22Rv1 (cell line): Measurements from ENCODE around the gene FKBP14.

Source experiments
- H3K27ac ChIP-seq: fragments of 450-650 bp; 2 replicates; pipeline ENCODE4 v1.5.1; 2017
- CTCF ChIP-seq: fragments of 450-650 bp; IDR thresholded peaks from 2 replicates; pipeline ENCODE4 v1.5.1; 2017; ENCODE audit warnings: mild to moderate bottlenecking
- ZFX ChIP-seq: fragments of 450-650 bp; IDR thresholded peaks from 2 replicates; pipeline ENCODE4 v1.6.1; 2017; ENCODE audit warnings: antibody characterized with exemption, borderline replicate concordance

The FKBP14 gene

GRCh38 chr7:29974286-29974685, 52.2 kb downstream of the FKBP14 start:
- H3K27ac ChIP-seq, result no peak overlapping the region
- TF ChIP-seq CTCF, result no peak
- no peak for TF ChIP-seq ZFX

DNA sequence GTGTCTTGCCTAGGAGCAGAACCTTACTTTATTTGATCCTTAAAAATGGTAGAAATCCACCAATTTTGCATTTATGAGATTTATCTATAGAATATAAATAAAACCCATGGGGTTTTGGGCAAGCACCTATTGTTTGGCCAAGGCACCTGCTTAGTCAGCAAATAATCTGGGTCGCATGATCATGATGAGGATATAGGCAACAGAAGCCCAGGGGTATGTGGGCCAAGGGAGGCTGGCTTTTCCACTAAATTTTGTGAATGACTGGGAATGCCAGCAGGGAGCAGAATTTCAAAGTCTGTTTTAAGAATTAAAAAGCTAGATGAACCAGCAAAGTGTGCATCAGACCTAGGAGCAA, 54.2 kb downstream of the FKBP14 start:
- H3K27ac ChIP-seq, result no peak overlapping the region
- TF ChIP-seq ZFX, result no peak
- TF ChIP-seq CTCF, result no peak

- H3K27ac ChIP-seq, result no peak overlapping the region
- TF ChIP-seq ZFX (no peak), CTCF (no peak)
Measured at GRCh38 chr7:29971566-29972314, 54.8 kb downstream of the FKBP14 start.

DNA sequence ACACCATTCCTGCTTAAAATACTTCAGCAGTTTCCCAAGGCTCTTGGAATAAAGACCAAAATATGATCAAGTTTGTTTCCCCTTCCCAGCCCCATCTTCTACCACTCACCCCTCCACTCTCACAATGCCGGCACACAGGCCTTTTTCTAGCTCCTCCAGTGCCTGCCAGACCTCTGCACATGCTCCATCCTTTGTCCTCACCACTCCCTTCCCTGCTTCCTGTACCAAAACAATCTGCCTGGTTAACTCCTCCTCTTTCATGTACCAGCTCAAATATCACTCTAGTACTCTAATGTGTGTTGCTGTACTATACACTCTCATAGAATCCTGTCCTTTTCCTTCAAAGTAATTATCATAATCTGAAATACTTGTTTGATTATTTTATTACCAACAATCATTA, 56.3 kb downstream of the FKBP14 start:
- no peak overlapping the region for H3K27ac ChIP-seq
- TF ChIP-seq ZFX (no peak), CTCF (no peak)

- no peak for TF ChIP-seq ZFX
- no peak for TF ChIP-seq CTCF
- no peak overlapping the region for H3K27ac ChIP-seq
Measured at GRCh38 chr7:29969738-29970137, 56.8 kb downstream of the FKBP14 start.

DNA sequence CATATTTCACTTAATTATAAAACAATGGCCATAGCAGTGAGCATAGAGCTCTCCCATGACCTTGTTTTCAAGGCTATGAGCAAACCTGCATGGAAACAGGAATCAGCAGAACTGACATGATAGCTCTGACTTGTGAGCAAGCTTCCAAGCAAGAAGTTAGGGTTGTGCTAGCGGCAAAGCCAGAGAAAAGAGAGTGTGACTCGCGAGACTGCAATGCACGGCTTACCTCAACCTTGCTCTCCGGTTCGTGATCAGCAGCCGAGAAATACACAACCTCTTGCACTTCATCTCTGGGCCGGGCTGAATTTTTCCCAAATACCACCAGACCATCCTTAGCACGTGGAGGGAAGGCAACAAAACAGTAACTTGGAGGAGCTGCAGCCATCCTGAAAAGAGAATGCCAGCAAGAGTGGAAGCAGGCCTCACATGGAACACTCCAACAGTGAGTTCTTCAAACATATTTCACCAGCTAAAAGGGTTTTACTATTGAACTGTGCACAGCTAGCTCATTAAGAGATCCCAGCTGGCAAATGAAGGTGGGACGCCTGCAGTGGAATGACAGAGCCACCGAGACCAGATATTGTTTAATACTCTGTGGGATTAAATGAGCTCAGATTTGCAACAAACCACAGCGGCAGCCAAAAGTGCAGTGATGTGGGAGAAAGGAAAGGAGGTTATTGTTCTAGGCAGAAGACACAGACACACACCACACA, 57.7 kb downstream of the FKBP14 start:
- TF ChIP-seq CTCF (no peak), ZFX (no peak)

GRCh38 chr7:29965030-29965429, 61.5 kb downstream of the FKBP14 start:
- no peak overlapping the region for H3K27ac ChIP-seq
- TF ChIP-seq ZFX (no peak), CTCF (no peak)

More for the DNA sequence above, 57.7 kb downstream of the FKBP14 start:
- H3K27ac ChIP-seq, result no peak overlapping the region
